SIG-M5 (cell line): ENCODE data around the gene ADGRG7.

Experiments
- DNase-seq: peaks from one replicate; lab custom pipeline; 2025; lab: John Stamatoyannopoulos, UW

The ADGRG7 gene

GRCh38 chr3:100702082-100702979 lies 92.9 kb downstream of the ADGRG7 start:
- no peak for DNase-seq

GRCh38 chr3:100702980-100703345 lies 93.6 kb downstream of the ADGRG7 start:
- DNase-seq = no peak

GRCh38 chr3:100703865-100704264 lies 94.5 kb downstream of the ADGRG7 start:
- no peak for DNase-seq

DNA sequence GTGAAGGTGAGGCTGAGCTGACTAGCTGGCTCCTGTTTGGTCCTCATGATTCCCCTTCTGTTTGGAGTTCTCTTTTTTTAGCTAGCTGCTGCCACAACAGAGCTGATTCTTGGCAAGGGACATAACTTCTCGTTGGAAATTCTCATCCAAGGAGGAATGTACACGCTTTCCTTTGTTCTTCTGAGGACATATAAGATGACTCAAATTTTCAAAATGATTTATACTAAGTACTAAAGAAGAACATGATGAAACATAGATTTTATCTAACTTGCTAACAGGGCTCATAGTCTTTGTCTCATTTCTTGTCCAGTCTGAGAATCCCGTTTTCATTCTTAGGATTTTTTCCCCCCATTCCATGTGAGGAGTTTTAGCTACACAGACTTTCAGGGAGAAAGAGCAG lies 97.0 kb downstream of the ADGRG7 start:
- no peak for DNase-seq

DNA sequence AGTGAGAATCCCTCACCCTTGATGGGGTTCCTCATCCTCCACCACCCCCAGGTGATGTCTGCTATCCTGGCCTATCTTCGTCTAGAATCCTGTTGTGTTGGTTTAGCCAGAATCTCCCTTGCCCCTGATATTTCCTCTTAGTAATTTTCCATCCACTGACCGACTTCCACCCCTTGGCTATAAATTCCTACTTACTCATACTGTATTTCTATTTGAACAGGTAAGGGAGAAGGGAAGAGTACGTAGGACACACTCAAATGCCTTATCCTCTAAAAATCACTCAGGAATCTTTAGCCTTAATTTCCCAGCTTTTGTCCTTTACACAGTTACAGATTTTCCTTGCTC lies 99.2 kb downstream of the ADGRG7 start:
- no peak for DNase-seq

DNA sequence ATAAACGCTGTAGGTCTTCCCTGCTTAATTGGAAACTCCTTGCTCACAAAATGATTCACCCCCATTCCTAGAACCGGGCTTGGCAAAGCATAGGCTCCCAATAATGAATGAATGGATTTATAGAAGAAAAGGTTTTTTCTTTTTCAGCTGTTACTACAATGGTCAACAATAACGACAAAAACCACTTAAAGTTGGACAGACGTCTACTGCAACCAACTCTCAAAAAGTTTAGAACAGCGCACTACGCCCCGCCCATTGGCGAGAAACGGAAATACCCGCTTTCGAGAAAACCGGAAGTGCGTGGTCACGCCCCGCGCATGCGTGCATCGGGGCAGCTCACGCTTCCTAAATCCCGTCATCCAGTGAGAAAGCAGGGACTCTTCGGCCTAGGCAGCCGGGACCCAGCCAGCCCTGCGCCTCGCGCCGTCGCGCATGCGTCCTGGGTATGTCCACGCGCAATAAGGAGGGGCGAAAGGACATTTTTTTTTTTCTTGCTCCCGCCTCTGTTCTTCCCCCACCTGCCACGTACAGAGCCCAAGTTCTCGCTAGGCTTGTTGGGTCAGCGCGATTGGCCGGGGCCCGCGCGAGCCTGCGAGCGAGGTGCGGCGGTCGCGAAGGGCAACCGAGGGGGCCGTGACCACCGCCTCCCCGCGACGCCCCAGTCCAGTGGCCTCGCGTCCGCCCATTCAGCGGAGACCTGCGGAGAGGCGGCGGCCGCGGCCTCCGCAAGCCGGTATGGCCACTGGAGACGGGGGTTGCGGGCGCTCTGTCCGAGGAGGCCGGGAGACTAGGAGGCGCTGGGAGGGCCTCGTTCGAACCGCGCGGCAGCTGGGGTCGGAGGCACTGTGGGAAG lies 99.8 kb downstream of the ADGRG7 start, which contains the start of gene TFG:
Gene TFG (plus strand): TSS at position 506 of the 853 bp plus-strand sequence. CDS start 4,192 bp downstream, outside the sequence.
- peak; percentile 87 for DNase-seq

GRCh38 chr3:100709842-100710260 lies 100.5 kb downstream of the ADGRG7 start:
- DNase-seq = no peak

DNA sequence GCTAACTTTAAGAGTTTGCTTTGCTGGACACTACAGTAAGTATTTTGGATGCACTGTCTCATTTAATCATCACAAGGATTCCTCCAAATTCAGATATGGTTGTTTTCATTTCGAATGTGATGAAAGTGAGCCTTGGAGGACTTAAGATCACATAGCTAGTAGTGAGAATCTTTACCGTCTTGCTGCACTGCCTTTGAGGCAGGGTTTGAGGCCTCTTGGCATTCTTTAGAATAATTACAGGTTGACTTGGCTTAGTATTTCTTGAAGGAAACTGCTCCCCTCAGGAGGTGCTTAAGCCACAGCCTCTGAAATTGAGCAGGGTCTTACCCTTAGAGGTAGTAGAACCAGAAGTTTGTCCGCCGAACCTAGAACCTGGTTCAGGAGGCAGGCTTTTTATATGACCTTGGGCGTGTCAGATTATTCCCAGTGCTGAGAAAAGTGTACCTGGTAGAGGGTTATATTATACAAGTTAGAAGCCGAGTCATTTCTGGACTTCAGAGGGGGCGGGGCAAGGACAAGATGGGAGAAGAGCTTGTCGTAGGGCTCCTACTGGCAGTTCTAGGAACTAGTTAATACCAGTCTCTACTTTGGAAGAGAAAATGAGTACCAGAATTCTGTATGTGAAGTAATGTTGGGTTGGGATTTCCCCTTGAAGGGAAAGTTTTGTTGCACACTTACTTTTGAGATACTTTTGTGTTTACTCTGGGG lies 101.0 kb downstream of the ADGRG7 start:
- DNase-seq = peak; percentile 67

DNA sequence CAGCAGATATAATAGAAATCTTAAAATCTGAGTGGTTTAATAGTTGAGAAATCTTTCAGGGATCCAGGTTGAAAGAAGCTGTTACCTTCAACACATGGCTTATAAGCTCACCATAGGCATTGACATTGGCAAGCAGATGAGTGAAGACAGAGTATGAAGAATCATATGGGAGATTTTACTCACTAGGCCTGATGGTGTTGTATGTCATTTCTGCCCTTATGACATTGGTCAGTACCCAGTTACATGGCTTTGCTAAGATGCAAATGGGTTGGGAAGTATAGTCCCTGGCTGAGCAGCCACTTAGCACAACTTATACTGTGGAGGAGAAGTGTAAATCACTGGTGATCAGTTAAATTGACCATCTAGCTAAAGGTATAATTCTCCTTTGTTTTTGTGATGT lies 105.8 kb downstream of the ADGRG7 start:
- no peak for DNase-seq

DNA sequence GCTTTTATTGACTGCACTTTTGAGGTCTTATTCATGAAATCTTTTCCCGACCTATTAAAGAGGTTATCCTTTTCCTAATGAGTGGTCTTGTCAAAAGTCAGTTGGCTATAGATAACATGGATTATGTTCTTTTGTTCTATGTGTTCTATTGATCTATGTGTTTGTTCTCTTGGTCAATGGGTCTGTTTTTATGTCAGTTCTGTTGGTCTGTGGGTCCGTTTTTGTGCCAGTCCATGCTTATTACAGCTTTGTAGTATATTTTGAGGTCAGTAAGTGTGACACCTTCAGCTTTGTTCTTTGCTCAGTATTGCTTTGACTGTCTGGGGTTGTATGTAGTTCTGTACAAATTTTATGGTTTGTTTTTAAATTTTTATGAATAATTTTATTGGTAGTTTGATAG lies 107.7 kb downstream of the ADGRG7 start:
- no peak for DNase-seq

- DNase-seq = no peak
Measured at GRCh38 chr3:100717637-100718487, 108.5 kb downstream of the ADGRG7 start.

DNA sequence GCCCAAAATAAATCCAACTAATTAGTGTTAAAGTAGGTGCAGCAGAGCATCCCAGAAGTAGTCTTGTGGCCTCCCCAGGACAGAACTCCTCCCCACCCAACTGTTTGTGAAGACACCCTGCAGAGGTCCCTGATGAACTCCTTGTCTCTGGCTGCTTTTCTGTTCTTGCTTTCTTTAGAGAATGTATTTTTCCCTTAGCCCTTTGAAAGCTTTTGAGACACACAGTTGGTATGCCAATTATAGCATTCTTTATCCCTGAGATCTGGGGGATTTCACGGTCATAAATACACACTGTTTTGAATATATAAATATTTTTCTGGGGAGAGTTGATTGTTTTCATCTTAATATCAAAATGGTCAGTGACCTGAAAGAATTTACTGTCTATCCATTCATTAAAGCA lies 109.7 kb downstream of the ADGRG7 start:
- DNase-seq = no peak

GRCh38 chr3:100720426-100720825 lies 111.0 kb downstream of the ADGRG7 start:
- no peak for DNase-seq

GRCh38 chr3:100725935-100726513 lies 116.6 kb downstream of the ADGRG7 start:
- DNase-seq = no peak

DNA sequence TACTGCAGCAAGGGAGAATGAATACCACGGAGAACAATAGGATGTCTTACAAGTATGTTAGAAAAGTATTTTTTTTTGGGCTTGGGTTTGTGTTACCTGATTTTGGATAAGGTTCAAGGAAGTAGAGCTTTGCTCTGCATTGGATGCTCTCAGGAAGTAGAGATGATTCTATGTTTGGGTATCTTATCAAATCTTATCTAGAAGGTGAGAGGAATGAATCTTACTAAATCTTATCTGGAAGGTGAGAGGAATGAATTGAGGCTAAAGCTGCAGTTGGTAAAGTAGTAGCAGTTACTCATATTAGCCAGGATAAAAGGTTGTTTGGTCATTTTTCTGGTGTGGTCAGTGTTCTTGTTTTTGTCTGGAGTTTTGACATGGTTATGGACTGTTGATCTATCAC lies 117.3 kb downstream of the ADGRG7 start:
- DNase-seq = no peak

GRCh38 chr3:100730524-100730923 lies 121.1 kb downstream of the ADGRG7 start:
- DNase-seq = no peak

DNA sequence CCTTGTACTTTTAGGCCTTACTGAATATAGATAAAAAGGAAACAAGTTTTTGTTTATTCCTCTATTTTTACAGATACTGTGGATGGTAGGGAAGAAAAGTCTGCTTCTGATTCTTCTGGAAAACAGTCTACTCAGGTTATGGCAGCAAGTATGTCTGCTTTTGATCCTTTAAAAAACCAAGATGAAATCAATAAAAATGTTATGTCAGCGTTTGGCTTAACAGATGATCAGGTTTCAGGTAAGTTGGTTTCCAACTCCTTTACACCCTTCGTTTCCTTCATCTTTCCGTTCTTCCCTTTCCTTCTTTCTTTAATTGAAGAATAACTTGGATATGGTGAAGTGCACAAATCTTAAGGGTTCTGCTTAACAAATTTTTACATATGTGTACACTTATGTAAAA lies 123.0 kb downstream of the ADGRG7 start:
- DNase-seq = no peak

GRCh38 chr3:100737334-100737733 lies 127.9 kb downstream of the ADGRG7 start:
- no peak for DNase-seq

DNA sequence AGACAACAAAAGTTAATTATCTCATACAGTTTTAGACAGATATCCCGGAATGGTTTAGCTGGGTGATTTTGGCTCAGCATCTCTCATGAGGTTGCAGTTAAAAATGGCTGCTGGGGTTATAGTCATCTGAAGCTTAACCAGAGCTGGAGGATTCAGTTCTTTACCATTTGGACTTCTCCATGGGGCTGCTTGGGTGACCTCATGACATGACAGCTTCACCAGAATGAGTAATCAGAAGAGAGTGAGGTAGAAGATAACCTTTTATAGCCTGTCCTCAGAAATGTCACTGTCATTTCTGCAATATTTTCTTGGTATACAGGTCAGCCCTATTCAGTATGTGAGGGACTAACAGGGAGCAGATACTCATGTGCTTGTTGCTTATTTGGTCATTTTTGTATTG lies 130.8 kb downstream of the ADGRG7 start:
- no peak for DNase-seq

GRCh38 chr3:100743535-100743934 lies 134.1 kb downstream of the ADGRG7 start:
- no peak for DNase-seq

DNA sequence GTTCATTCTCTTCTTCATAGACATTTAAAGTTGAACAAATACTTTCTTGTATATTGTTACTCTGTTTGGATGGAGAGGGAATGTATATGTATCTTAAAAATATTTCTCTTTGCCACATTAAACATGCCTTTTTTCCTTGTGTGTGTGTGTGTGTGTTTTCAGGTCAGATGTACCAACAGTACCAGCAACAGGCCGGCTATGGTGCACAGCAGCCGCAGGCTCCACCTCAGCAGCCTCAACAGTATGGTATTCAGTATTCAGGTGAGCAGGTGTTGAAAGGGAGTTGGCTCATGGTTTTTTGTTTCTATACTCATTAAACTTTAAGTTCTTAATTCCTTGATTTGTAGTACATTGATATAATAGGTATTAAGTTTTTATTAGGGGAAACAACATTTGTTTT lies 135.3 kb downstream of the ADGRG7 start:
- no peak for DNase-seq
